SK-N-SH (cell line): ENCODE results near the gene ACAD10. TPM values are rescaled to one million over a fixed set of nuclear protein-coding genes. Genes with fewer than 3 reads are reported as not detected.

Experiments
- CTCF ChIA-PET: fragments of 300-600, 350-600 bp; formaldehyde crosslinking; extraction: SDS; loops from one replicate; lab custom pipeline; 2021; lab: Yijun Ruan, JAX
- POLR2A ChIA-PET: fragments of 350-600 bp; sonication (Branson Sonifier 250); formaldehyde crosslinking; extraction: SDS; loops from one replicate; lab custom pipeline; 2020; ENCODE audit warnings: antibody characterized with exemption, inconsistent platforms; lab: Yijun Ruan, JAX
- DNase-seq: peaks from one replicate; pipeline ENCODE4 v3.0.0; 2012
- H2AFZ ChIP-seq: fragments of 200-600 bp; sonication (generic); 2 replicates; pipeline ENCODE4 v1.8.1; 2016; ENCODE audit warnings: antibody characterized with exemption, mild to moderate bottlenecking, low read depth
- H3F3A ChIP-seq: fragments of 200-600 bp; sonication (generic); replicated peaks from 2 replicates; pipeline ENCODE3; 2016; ENCODE audit warnings: antibody characterized with exemption, mild to moderate bottlenecking; ENCODE audit not compliant: insufficient read depth
- H3K27ac ChIP-seq, 2 experiments: fragments of 200-500 bp in 1 of 2; fragments of 200-600 bp in 1 of 2; sonication (Bioruptor generic) in 1 of 2; sonication (generic), shearing (Covaris generic) in 1 of 2; 2 replicates each; pipeline versions ENCODE4 v1.5.1 to v1.6.1; 2014 to 2016; ENCODE audit warnings: low read depth in 2 of 2, inconsistent platforms in 1 of 2, low read length in 1 of 2, mild to moderate bottlenecking in 1 of 2, mixed read lengths in 1 of 2
- H3K27me3 ChIP-seq: fragments of 200-600 bp; sonication (generic), shearing (Covaris generic); 2 replicates; pipeline ENCODE4 v1.6.1; 2016; ENCODE audit warnings: mixed run types; ENCODE audit not compliant: insufficient read depth
- H3K36me3 ChIP-seq, 2 experiments: fragments of 200-500 bp in 1 of 2; fragments of 200-600 bp in 1 of 2; sonication (Bioruptor generic) in 1 of 2; sonication (generic) in 1 of 2; replicated peaks in 1 of 2; 2 replicates each; pipeline versions ENCODE3 to v1.5.1; 2014 to 2016; ENCODE audit warnings: low read length in 1 of 2, mild to moderate bottlenecking in 1 of 2; ENCODE audit not compliant: insufficient read depth in 2 of 2, control insufficient read depth in 1 of 2
- H3K4me1 ChIP-seq, 2 experiments: fragments of 200-500 bp in 1 of 2; fragments of 200-600 bp in 1 of 2; sonication (Bioruptor generic) in 1 of 2; sonication (generic), shearing (Covaris generic) in 1 of 2; 2 replicates each; pipeline versions ENCODE4 v1.5.1 to v1.6.1; 2014 to 2016; ENCODE audit warnings: low read depth in 1 of 2, low read length in 1 of 2, mixed run types in 1 of 2; ENCODE audit not compliant: insufficient read depth in 2 of 2, control insufficient read depth in 1 of 2
- H3K4me2 ChIP-seq: fragments of 200-600 bp; sonication (generic), shearing (Covaris generic); 2 replicates; pipeline ENCODE4 v1.6.1; 2017; ENCODE audit warnings: mixed run types
- H3K4me3 ChIP-seq, 2 experiments: fragments of 200-500 bp in 1 of 2; fragments of 200-600 bp in 1 of 2; sonication (Bioruptor generic) in 1 of 2; sonication (generic), shearing (Covaris generic) in 1 of 2; 2 replicates each; pipeline versions ENCODE4 v1.5.1 to v1.8.1; 2014 to 2016; ENCODE audit warnings: low read depth in 2 of 2, inconsistent platforms in 1 of 2, low read length in 1 of 2, mild to moderate bottlenecking in 1 of 2, mixed read lengths in 1 of 2, moderate library complexity in 1 of 2
- H3K79me2 ChIP-seq: fragments of 200-600 bp; sonication (generic); 2 replicates; pipeline ENCODE4 v1.8.1; 2017; ENCODE audit warnings: mild to moderate bottlenecking; ENCODE audit not compliant: insufficient read depth
- H3K9ac ChIP-seq: fragments of 200-600 bp; sonication (generic); 2 replicates; pipeline ENCODE4 v1.6.1; 2017; ENCODE audit warnings: mixed run types
- H3K9me2 ChIP-seq: fragments of 200-600 bp; sonication (generic); 2 replicates; pipeline ENCODE4 v1.6.1; 2017; ENCODE audit warnings: mixed run types
- H3K9me3 ChIP-seq: fragments of 200-600 bp; sonication (generic); 2 replicates; pipeline ENCODE4 v1.6.1; 2017; ENCODE audit warnings: mixed run types, mild to moderate bottlenecking, moderate library complexity
- H4K20me1 ChIP-seq: fragments of 200-600 bp; sonication (generic); 2 replicates; pipeline ENCODE4 v1.6.1; 2017; ENCODE audit warnings: mild to moderate bottlenecking, mixed run types; ENCODE audit not compliant: insufficient read depth
- EP300 ChIP-seq, 2 experiments: IDR thresholded peaks; 2 replicates each; pipeline versions ENCODE4 v1.4.0 to v1.6.1; 2012; ENCODE audit warnings: borderline replicate concordance in 1 of 2, low read depth in 1 of 2, low read length in 1 of 2
- FOSL2 ChIP-seq: IDR thresholded peaks from 2 replicates; pipeline ENCODE4 v1.4.0; 2012; ENCODE audit warnings: low read depth, mild to moderate bottlenecking, moderate library complexity, borderline replicate concordance
- FOXM1 ChIP-seq: IDR thresholded peaks from 2 replicates; pipeline ENCODE4 v1.4.0; 2012; ENCODE audit warnings: low read depth, mild to moderate bottlenecking
- JUND ChIP-seq: IDR thresholded peaks from 2 replicates; pipeline ENCODE4 v1.4.0; 2012
- TAF1 ChIP-seq: IDR thresholded peaks from 2 replicates; pipeline ENCODE4 v1.6.1; 2012; ENCODE audit warnings: low read depth, mild to moderate bottlenecking, low read length, moderate library complexity, borderline replicate concordance
- TCF12 ChIP-seq: IDR thresholded peaks from 2 replicates; pipeline ENCODE4 v1.4.0; 2012
- TEAD4 ChIP-seq: IDR thresholded peaks from 2 replicates; pipeline ENCODE4 v1.4.0; 2012; ENCODE audit warnings: mild to moderate bottlenecking, borderline replicate concordance; ENCODE audit not compliant: insufficient read depth
- YY1 ChIP-seq: IDR thresholded peaks from 2 replicates; pipeline ENCODE4 v1.4.0; 2012; ENCODE audit warnings: low read depth, mild to moderate bottlenecking
- WGBS: methylation state at CpG from one replicate; pipeline ENCODE4 v1.1.6; 2017; ENCODE audit warnings: low lambda C conversion rate; 5-methylcytosine and 5-hydroxymethylcytosine counted together
- polyA plus RNA-seq, 3 experiments: library from polyadenylated mRNA; depleted of rRNA; stranded (reverse); fragments of >200 nt; gene quantifications; 2 replicates each; pipeline ENCODE4 v1.2.3, GENCODE V29; 2012
- TF ChIP-seq, protein P1 (sequence below): IDR thresholded peaks from 2 replicates; pipeline ENCODE4 v1.6.1; 2012; ENCODE audit warnings: mild to moderate bottlenecking, low read depth, low read length, moderate library complexity
- TF ChIP-seq, protein P2 (sequence below): fragments of 150-350 bp; IDR thresholded peaks from 2 replicates; pipeline ENCODE4 v1.6.1; 2017; ENCODE audit warnings: antibody characterized with exemption, low read length, low read depth, borderline replicate concordance
- TF ChIP-seq, protein P3 (sequence below): IDR thresholded peaks from 2 replicates; pipeline ENCODE4 v1.4.0; 2012; ENCODE audit warnings: low read depth, borderline replicate concordance
- TF ChIP-seq, protein P4 (sequence below): IDR thresholded peaks from 2 replicates; pipeline ENCODE4 v1.4.0; 2012; ENCODE audit warnings: low read depth, borderline replicate concordance

Gene ACAD10
- polyA plus RNA-seq, 1 of the 3 experiments (the other 2 are of a cell fraction), result 24.6 TPM

DNA sequence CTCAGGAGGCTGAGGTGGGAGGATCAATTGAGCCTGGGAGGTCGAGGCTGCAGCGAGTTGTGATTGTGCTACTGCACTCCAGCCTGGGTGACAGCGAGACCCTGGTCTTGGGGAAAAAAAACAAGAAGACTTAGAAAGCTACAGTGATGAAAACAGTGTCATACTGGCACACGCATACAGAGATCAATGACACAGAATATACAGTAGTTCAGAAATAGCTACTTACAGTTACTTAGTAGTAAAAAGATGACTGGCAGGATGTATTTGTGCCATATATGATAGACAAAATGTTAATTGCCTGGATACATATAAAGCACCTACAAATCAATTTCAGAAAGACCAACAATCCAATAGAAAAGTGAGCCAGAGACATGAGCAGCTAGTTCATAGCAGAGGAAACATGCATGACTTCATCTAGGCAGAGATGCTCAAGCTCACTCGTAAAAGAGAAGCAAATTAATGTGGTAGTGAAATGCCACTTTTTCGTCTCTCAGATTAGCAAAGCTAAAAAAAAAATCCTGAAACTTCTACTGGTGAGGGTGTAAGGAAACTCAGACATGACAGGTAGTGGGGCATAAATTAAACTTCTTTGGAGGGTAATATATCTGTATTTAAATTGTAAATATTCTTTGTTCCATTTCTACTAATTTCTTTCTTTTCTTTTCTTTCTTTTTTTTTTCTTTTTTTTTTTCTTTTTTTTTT, 78.4 kb downstream of the ACAD10 start:
- Histone ChIP-seq H3K79me2 (peaks cover 10% of the 10 kb centered on the region; the same call in 1 of the 2 replicates), H3K4me1 (peaks cover 0 to 11% of the 10 kb centered on the region in 2 experiments; a peak in 1 of 4 replicates), H3K9me2 (no peaks in the 10 kb centered on the region), H3K9me3 (no peaks in the 10 kb centered on the region), H3K9ac (no peak overlapping the region), H3K27ac (no peak overlapping the region)
- POLR2A ChIA-PET, result interaction anchor here (0.5 kb wide), 1 partner anchor 130 kb away, joined by 4 read pairs; no protein-coding TSS in a partner anchor
- DNase-seq, result no peak
- no peak for TF ChIP-seq TEAD4
- no peak for TF ChIP-seq EP300 (IDR thresholded peaks at IDR 0.05; ENCODE audit: borderline replicate concordance in 1 of 2, low read depth in 1 of 2, low read length in 1 of 2)
- no peak for TF ChIP-seq FOSL2
- no peak for TF ChIP-seq YY1
- TF ChIP-seq FOXM1, result no peak
- TF ChIP-seq, protein P1, sequence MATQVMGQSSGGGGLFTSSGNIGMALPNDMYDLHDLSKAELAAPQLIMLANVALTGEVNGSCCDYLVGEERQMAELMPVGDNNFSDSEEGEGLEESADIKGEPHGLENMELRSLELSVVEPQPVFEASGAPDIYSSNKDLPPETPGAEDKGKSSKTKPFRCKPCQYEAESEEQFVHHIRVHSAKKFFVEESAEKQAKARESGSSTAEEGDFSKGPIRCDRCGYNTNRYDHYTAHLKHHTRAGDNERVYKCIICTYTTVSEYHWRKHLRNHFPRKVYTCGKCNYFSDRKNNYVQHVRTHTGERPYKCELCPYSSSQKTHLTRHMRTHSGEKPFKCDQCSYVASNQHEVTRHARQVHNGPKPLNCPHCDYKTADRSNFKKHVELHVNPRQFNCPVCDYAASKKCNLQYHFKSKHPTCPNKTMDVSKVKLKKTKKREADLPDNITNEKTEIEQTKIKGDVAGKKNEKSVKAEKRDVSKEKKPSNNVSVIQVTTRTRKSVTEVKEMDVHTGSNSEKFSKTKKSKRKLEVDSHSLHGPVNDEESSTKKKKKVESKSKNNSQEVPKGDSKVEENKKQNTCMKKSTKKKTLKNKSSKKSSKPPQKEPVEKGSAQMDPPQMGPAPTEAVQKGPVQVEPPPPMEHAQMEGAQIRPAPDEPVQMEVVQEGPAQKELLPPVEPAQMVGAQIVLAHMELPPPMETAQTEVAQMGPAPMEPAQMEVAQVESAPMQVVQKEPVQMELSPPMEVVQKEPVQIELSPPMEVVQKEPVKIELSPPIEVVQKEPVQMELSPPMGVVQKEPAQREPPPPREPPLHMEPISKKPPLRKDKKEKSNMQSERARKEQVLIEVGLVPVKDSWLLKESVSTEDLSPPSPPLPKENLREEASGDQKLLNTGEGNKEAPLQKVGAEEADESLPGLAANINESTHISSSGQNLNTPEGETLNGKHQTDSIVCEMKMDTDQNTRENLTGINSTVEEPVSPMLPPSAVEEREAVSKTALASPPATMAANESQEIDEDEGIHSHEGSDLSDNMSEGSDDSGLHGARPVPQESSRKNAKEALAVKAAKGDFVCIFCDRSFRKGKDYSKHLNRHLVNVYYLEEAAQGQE, result no peak
- TF ChIP-seq TAF1, result no peak
- TF ChIP-seq, protein P2, sequence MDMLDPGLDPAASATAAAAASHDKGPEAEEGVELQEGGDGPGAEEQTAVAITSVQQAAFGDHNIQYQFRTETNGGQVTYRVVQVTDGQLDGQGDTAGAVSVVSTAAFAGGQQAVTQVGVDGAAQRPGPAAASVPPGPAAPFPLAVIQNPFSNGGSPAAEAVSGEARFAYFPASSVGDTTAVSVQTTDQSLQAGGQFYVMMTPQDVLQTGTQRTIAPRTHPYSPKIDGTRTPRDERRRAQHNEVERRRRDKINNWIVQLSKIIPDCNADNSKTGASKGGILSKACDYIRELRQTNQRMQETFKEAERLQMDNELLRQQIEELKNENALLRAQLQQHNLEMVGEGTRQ, result no peak
- no peak for TF ChIP-seq JUND
- TF ChIP-seq, protein P3, sequence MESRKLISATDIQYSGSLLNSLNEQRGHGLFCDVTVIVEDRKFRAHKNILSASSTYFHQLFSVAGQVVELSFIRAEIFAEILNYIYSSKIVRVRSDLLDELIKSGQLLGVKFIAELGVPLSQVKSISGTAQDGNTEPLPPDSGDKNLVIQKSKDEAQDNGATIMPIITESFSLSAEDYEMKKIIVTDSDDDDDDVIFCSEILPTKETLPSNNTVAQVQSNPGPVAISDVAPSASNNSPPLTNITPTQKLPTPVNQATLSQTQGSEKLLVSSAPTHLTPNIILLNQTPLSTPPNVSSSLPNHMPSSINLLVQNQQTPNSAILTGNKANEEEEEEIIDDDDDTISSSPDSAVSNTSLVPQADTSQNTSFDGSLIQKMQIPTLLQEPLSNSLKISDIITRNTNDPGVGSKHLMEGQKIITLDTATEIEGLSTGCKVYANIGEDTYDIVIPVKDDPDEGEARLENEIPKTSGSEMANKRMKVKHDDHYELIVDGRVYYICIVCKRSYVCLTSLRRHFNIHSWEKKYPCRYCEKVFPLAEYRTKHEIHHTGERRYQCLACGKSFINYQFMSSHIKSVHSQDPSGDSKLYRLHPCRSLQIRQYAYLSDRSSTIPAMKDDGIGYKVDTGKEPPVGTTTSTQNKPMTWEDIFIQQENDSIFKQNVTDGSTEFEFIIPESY, result no peak
- no peak for TF ChIP-seq TCF12
- TF ChIP-seq, protein P4, sequence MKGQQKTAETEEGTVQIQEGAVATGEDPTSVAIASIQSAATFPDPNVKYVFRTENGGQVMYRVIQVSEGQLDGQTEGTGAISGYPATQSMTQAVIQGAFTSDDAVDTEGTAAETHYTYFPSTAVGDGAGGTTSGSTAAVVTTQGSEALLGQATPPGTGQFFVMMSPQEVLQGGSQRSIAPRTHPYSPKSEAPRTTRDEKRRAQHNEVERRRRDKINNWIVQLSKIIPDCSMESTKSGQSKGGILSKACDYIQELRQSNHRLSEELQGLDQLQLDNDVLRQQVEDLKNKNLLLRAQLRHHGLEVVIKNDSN, result no peak
- TF ChIP-seq, all 33 proteins: peak for 0
- no peaks in the 10 kb centered on the region for H3K36me3 ChIP-seq
- no peak overlapping the region for H2AFZ ChIP-seq
- H3F3A ChIP-seq, result no peaks in the 10 kb centered on the region
- no peaks in the 10 kb centered on the region for H4K20me1 ChIP-seq
- 68% methylated on average over 6 of the region's 6 CpGs for WGBS
- no peak overlapping the region for H3K4me2 ChIP-seq
- CTCF ChIA-PET, result interaction anchor here (1.5 to 3.9 kb wide), 3 partner anchors 11 to 49 kb away, joined by 6 to 21 read pairs (median 12); no protein-coding TSS in a partner anchor
- no peak overlapping the region for H3K4me3 ChIP-seq
- H3K27me3 ChIP-seq, result no peaks in the 10 kb centered on the region
